MM.1S (cell line): ENCODE results near the gene ADIRF.
"Not testable (repeated sequence)": the region's sequence is repeated elsewhere in the genome, so short reads cannot be mapped to it uniquely, and the experiment has no call there.

ENCODE experiments used
- DNase-seq: peaks from one replicate; pipeline ENCODE4 v3.0.0-alpha.2; 2015
- H2AFZ ChIP-seq: fragments of 300-600 bp; sonication (generic); 2 replicates; pipeline ENCODE4 v1.6.0; 2016; ENCODE audit warnings: antibody characterized with exemption, low read length
- H3F3A ChIP-seq: fragments of 300-600 bp; sonication (generic); 2 replicates; pipeline ENCODE4 v1.6.1; 2016; ENCODE audit warnings: mild to moderate bottlenecking, antibody characterized with exemption, low read length, moderate library complexity, mixed read lengths; ENCODE audit not compliant: insufficient read depth
- H3K27ac ChIP-seq: fragments of 300-600 bp; sonication (generic); 2 replicates; pipeline ENCODE4 v1.5.1; 2016; ENCODE audit warnings: mild to moderate bottlenecking, low read length
- H3K27me3 ChIP-seq: fragments of 300-600 bp; sonication (generic); replicated peaks from 2 replicates; pipeline ENCODE4 v1.6.0; 2016; ENCODE audit warnings: low read length; ENCODE audit not compliant: insufficient read depth
- H3K36me3 ChIP-seq: fragments of 300-600 bp; sonication (generic); replicated peaks from 2 replicates; pipeline ENCODE4 v1.6.1; 2016; ENCODE audit warnings: mild to moderate bottlenecking, low read length, mixed read lengths; ENCODE audit not compliant: insufficient read depth
- H3K4me1 ChIP-seq: fragments of 300-600 bp; sonication (generic); 2 replicates; pipeline ENCODE4 v1.6.1; 2016; ENCODE audit warnings: low read length, mixed read lengths
- H3K4me2 ChIP-seq: fragments of 300-600 bp; sonication (generic); 2 replicates; pipeline ENCODE4 v1.6.0; 2016; ENCODE audit warnings: low read depth, low read length
- H3K4me3 ChIP-seq: fragments of 300-600 bp; sonication (generic); 2 replicates; pipeline ENCODE4 v1.5.1; 2016; ENCODE audit warnings: low read length, mixed read lengths
- H3K79me2 ChIP-seq: fragments of 300-600 bp; sonication (generic); 2 replicates; pipeline ENCODE4 v1.6.1; 2016; ENCODE audit warnings: mixed run types, low read length, mixed read lengths
- H3K9ac ChIP-seq: fragments of 300-600 bp; sonication (generic); 2 replicates; pipeline ENCODE4 v1.6.1; 2016; ENCODE audit warnings: low read length, mixed read lengths
- H3K9me2 ChIP-seq: fragments of 300-600 bp; sonication (generic); replicated peaks from 2 replicates; pipeline ENCODE4 v1.6.1; 2016; ENCODE audit warnings: mild to moderate bottlenecking, low read length, mixed read lengths; ENCODE audit not compliant: insufficient read depth
- H3K9me3 ChIP-seq: fragments of 300-600 bp; sonication (generic); replicated peaks from 2 replicates; pipeline ENCODE4 v1.6.1; 2016; ENCODE audit warnings: mild to moderate bottlenecking, low read length, mixed read lengths; ENCODE audit not compliant: insufficient read depth
- H4K20me1 ChIP-seq: fragments of 300-600 bp; sonication (generic); 2 replicates; pipeline ENCODE4 v1.6.1; 2016; ENCODE audit warnings: mild to moderate bottlenecking, low read length, moderate library complexity, mixed read lengths; ENCODE audit not compliant: insufficient read depth
- CTCF ChIP-seq: fragments of 300-600 bp; sonication (generic); IDR thresholded peaks from 2 replicates; pipeline ENCODE4 v1.5.1; 2016; ENCODE audit warnings: antibody characterized with exemption, low read length, mixed read lengths
- EZH2 ChIP-seq: fragments of 300-600 bp; sonication (generic); optimal IDR thresholded peaks from 2 replicates; pipeline ENCODE3; 2017; ENCODE audit warnings: low read depth, mild to moderate bottlenecking, antibody characterized with exemption, low read length, mixed read lengths
- EZH2phosphoT487 ChIP-seq: fragments of 300-600 bp; sonication (generic); IDR thresholded peaks from 2 replicates; pipeline ENCODE4 v1.6.1; 2018; ENCODE audit warnings: antibody characterized with exemption, low read length

Gene ADIRF

GRCh38 chr10:86944907-86945306 is 23.4 kb upstream of the ADIRF start:
- no peak overlapping the region for H3K27ac ChIP-seq
- H3K9ac ChIP-seq, result no peak overlapping the region
- no peaks in the 10 kb centered on the region for H3K4me1 ChIP-seq
- no peaks in the 10 kb centered on the region for H3K36me3 ChIP-seq
- H2AFZ ChIP-seq, result no peak overlapping the region
- TF ChIP-seq EZH2 (no peak), EZH2phosphoT487 (no peak), CTCF (no peak)
- H3K4me3 ChIP-seq, result no peak overlapping the region
- H4K20me1 ChIP-seq, result no peaks in the 10 kb centered on the region
- no peaks in the 10 kb centered on the region for H3K9me2 ChIP-seq
- H3F3A ChIP-seq, result no peaks in the 10 kb centered on the region
- H3K9me3 ChIP-seq, result no peaks in the 10 kb centered on the region
- H3K79me2 ChIP-seq, result no peaks in the 10 kb centered on the region
- H3K27me3 ChIP-seq, result no peaks in the 10 kb centered on the region
- no peak overlapping the region for H3K4me2 ChIP-seq
- no peak for DNase-seq

DNA sequence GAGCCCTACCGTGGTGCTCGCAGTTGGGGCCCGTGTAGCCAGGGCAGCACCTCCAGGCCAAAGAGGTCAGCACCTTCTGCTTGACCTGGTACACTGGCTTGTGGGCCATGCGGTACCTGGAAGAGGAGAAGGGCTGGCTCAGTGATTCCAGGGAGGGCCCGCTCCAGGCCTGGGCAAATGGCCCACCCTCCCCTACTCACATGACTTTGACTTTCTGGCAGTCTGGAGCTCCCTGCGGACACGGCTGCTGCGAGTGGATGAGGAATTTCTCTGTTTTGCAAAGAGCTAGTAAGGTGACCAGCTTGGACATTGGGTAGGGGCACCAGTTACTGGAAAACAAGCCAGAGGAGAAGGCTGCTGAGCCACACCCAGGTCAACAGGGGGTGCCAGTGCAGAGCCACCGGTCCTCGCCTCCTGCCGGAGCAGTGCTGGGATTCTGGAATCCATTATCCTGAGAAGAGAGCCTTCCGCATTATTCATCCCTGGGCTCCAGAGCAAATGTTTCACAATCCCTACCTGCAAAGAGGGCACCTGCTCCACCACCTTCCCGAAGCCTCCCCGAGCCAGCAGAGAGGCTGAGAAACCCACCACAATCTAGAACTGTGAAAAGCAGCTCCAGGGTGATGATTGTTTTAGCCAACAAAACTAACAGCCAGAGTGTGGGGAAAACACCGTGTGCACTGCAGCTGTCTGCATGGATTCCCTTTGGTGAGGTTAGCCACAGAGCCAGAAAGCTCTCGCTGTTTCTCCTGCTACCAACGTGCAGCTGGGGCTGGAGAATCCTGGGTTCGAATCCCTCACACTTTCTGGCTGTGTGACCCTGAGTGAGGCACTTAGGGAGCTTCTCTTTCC is 22.7 kb upstream of the ADIRF start:
- Histone ChIP-seq H3K36me3 (no peaks in the 10 kb centered on the region), H3K9me3 (no peaks in the 10 kb centered on the region), H3K27ac (no peak overlapping the region), H3K27me3 (no peaks in the 10 kb centered on the region), H3K9ac (no peak overlapping the region), H3F3A (no peaks in the 10 kb centered on the region), H3K4me2 (no peak overlapping the region), H3K4me3 (no peak overlapping the region), H2AFZ (no peak overlapping the region), H3K4me1 (no peaks in the 10 kb centered on the region), H3K9me2 (no peaks in the 10 kb centered on the region), H3K79me2 (no peaks in the 10 kb centered on the region), H4K20me1 (no peaks in the 10 kb centered on the region)
- no peak for DNase-seq
- no peak for TF ChIP-seq EZH2

DNA sequence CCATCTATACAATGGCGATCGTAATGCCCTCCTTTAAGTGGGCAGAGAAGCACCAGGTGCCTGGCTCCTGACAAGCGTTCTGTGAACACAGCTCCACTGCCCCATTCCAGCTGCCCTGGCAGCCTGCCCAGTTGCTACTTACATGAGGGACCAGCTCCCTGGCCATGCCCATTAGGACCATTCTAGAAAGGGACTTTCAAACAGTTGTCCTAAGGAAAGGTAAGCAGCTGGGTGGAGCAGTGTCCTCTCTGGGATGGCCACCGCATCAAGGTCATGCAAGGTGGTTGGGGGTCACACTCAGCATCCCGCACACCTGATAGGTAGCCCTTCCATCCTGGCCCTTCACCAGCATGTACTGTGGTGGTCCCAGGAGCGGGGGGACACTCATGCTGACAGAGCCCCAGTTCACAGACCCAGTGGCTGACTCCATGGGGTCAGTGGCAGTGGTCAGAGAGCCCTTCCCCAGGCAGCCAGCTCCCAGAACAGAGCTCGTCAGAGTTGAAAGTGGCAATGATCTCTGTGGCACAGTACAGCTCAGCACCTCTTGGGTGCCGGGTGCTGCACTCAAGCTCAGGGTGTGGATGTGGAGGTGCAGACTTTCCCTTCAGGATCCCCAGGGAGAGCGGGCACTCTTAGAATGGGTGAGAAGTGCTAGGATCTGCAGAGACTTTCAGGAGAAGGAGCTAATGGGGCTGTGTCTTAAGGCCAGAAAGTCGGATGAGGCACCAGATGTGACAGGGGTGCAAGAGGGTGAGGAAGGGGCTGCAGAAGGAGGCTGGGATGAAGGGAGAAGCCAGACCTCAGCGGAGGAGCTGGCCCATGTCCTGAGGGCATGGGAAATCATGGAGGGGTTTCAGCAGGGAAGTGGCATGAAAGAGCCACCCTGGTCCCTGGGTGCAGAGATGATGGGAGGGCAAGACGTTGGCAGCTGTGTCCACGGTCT is 21.8 kb upstream of the ADIRF start:
- H3K4me1 ChIP-seq, result no peaks in the 10 kb centered on the region
- H3K27ac ChIP-seq, result no peak overlapping the region
- H3K36me3 ChIP-seq, result no peaks in the 10 kb centered on the region
- no peak overlapping the region for H3K4me3 ChIP-seq
- H3K9me2 ChIP-seq, result no peaks in the 10 kb centered on the region
- no peaks in the 10 kb centered on the region for H4K20me1 ChIP-seq
- H2AFZ ChIP-seq, result no peak overlapping the region
- no peak overlapping the region for H3K9ac ChIP-seq
- TF ChIP-seq EZH2phosphoT487 (no peak), CTCF (no peak), EZH2 (no peak)
- no peak overlapping the region for H3K4me2 ChIP-seq
- H3K27me3 ChIP-seq, result no peaks in the 10 kb centered on the region
- no peaks in the 10 kb centered on the region for H3K79me2 ChIP-seq
- H3F3A ChIP-seq, result no peaks in the 10 kb centered on the region
- no peak for DNase-seq
- H3K9me3 ChIP-seq, result no peaks in the 10 kb centered on the region

DNA sequence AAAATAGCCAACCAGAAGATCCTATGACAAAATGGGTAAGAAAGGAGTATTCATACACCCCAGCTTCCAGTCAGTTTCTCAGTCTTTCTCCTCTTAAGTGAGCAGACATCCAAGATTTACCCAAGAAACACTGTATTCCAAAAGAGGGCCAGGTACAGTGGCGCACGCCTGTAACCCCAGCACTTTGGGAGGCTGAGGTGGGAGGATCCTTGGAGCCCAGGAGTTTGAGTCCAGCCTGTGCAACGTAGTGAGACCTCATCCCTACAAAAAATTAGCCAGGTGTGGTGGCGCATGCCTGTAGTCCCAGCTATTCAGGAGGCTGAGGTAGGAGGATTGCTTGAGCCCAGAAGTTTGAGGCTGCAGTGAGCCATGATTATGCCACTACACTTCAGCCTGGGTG is 20.5 kb upstream of the ADIRF start:
- not testable (repeated sequence) for H3K79me2 ChIP-seq, H3K27me3 ChIP-seq, H3K4me3 ChIP-seq, H4K20me1 ChIP-seq, H3K36me3 ChIP-seq, H3K27ac ChIP-seq, H3K4me2 ChIP-seq, H3K9ac ChIP-seq, H3K9me2 ChIP-seq, H3K4me1 ChIP-seq, H2AFZ ChIP-seq, DNase-seq, H3F3A ChIP-seq, H3K9me3 ChIP-seq
